H1 (cell line): Measurements from ENCODE around the gene WDR75. TPM values are rescaled to one million over a fixed set of nuclear protein-coding genes. Genes with fewer than 3 reads are reported as not detected.

Experiments used
- CTCF ChIA-PET: fragments of 300-600 bp; sonication (Branson Sonifier 250); formaldehyde crosslinking; loops from one replicate; lab custom pipeline; 2021; ENCODE audit not compliant: partially characterized antibody; lab: Charles Lee
- POLR2A ChIA-PET: fragments of 300-600 bp; sonication (Branson Sonifier 250); formaldehyde crosslinking; loops from one replicate; lab custom pipeline; 2021; ENCODE audit warnings: inconsistent platforms; ENCODE audit not compliant: partially characterized antibody; lab: Charles Lee
- DNase-seq, 2 experiments: peaks; one replicate each; pipeline versions ENCODE4 v3.0.0 to v3.0.0-alpha.2; 2010 to 2022; ENCODE audit warnings: low spot score in 2 of 2, low read depth in 1 of 2, mixed read lengths in 1 of 2
- FAIRE-seq: peaks from 2 replicates; lab custom pipeline; 2011; peaks lifted over from hg19 to GRCh38; lab: Jason Lieb, UNC
- H2AFZ ChIP-seq: 2 replicates; pipeline ENCODE4 v1.8.1; 2012; ENCODE audit warnings: low read length, inconsistent platforms
- H2AK5ac ChIP-seq: 2 replicates; pipeline ENCODE4 v1.6.1; 2013; ENCODE audit warnings: low read depth, low read length
- H2BK120ac ChIP-seq: replicated peaks from 2 replicates; pipeline ENCODE3; 2013; ENCODE audit warnings: low read depth, low read length, inconsistent platforms
- H2BK12ac ChIP-seq: 2 replicates; pipeline ENCODE4 v1.6.1; 2013; ENCODE audit warnings: low read depth, low read length
- H2BK15ac ChIP-seq: 2 replicates; pipeline ENCODE4 v1.6.1; 2013; ENCODE audit warnings: low read length
- H2BK20ac ChIP-seq: 2 replicates; pipeline ENCODE4 v1.6.1; 2013; ENCODE audit warnings: low read length
- H2BK5ac ChIP-seq: 2 replicates; pipeline ENCODE4 v1.6.1; 2013; ENCODE audit warnings: low read depth, low read length
- H3K14ac ChIP-seq: 2 replicates; pipeline ENCODE4 v1.6.1; 2013; ENCODE audit warnings: inconsistent platforms; ENCODE audit not compliant: insufficient read length
- H3K18ac ChIP-seq: 2 replicates; pipeline ENCODE4 v1.6.1; 2013; ENCODE audit warnings: low read length; ENCODE audit errors: extremely low read depth
- H3K23ac ChIP-seq: 2 replicates; pipeline ENCODE4 v1.6.1; 2013; ENCODE audit warnings: inconsistent platforms; ENCODE audit not compliant: insufficient read length
- H3K23me2 ChIP-seq: 2 replicates; pipeline ENCODE4 v1.6.1; 2013; ENCODE audit warnings: low read depth, low read length
- H3K27ac ChIP-seq: 2 replicates; pipeline ENCODE4 v1.6.1; 2011; ENCODE audit warnings: low read depth, low read length, inconsistent platforms
- H3K27me3 ChIP-seq, 4 experiments: replicated peaks in 1 of 4; 1 replicate in 1 of 4; 2 replicates in 3 of 4; pipeline versions ENCODE4 v1.6.1 to v1.8.1; 2011 to 2013; ENCODE audit warnings: low read length in 3 of 4, mild to moderate bottlenecking in 3 of 4, inconsistent platforms in 2 of 4, mixed read lengths in 2 of 4, moderate library complexity in 1 of 4; ENCODE audit not compliant: control insufficient read depth in 3 of 4, insufficient read depth in 3 of 4; ENCODE audit errors: extremely low read depth in 1 of 4
- H3K36me3 ChIP-seq, 4 experiments: 2 replicates each; pipeline versions ENCODE4 v1.6.1 to v1.8.1; 2011 to 2013; ENCODE audit warnings: mild to moderate bottlenecking in 4 of 4, low read length in 3 of 4, moderate library complexity in 2 of 4, control low read depth in 1 of 4, inconsistent platforms in 1 of 4; ENCODE audit not compliant: insufficient read depth in 4 of 4, control insufficient read depth in 2 of 4
- H3K4ac ChIP-seq: replicated peaks from 2 replicates; pipeline ENCODE3; 2013; ENCODE audit warnings: low read length, low read depth, mixed read lengths, inconsistent platforms; ENCODE audit not compliant: insufficient read length
- H3K4me1 ChIP-seq, 4 experiments: replicated peaks in 1 of 4; 1 replicate in 1 of 4; 2 replicates in 3 of 4; pipeline versions ENCODE4 v1.6.1 to v1.8.1; 2011 to 2013; ENCODE audit warnings: low read length in 3 of 4, inconsistent platforms in 2 of 4, mixed read lengths in 1 of 4; ENCODE audit not compliant: insufficient read depth in 4 of 4, control insufficient read depth in 3 of 4
- H3K4me2 ChIP-seq, 2 experiments: 2 replicates each; pipeline versions ENCODE4 v1.6.1 to v1.8.1; 2011 to 2013; ENCODE audit warnings: low read depth in 2 of 2, low read length in 2 of 2, control low read depth in 1 of 2, inconsistent platforms in 1 of 2, mild to moderate bottlenecking in 1 of 2; ENCODE audit not compliant: insufficient read depth in 1 of 2
- H3K4me3 ChIP-seq, 4 experiments: fragments of 200-600, 300-600 bp in 1 of 4; sonication (generic), shearing (Covaris generic), sonication (Bioruptor Twin) in 1 of 4; 2 replicates each; pipeline versions ENCODE4 v1.5.1 to v1.8.1; 2011 to 2016; ENCODE audit warnings: low read length in 4 of 4, low read depth in 3 of 4, control low read depth in 2 of 4, inconsistent platforms in 2 of 4, mild to moderate bottlenecking in 2 of 4, mixed read lengths in 1 of 4, moderate library complexity in 1 of 4; ENCODE audit not compliant: insufficient read depth in 2 of 4; ENCODE audit errors: extremely low read depth in 1 of 4
- H3K56ac ChIP-seq: replicated peaks from 2 replicates; pipeline ENCODE3; 2013; ENCODE audit warnings: low read depth, mild to moderate bottlenecking, mixed read lengths, low read length, inconsistent platforms; ENCODE audit not compliant: insufficient read length
- H3K79me1 ChIP-seq: 2 replicates; pipeline ENCODE4 v1.6.1; 2013; ENCODE audit warnings: low read depth, low read length, control low read depth
- H3K79me2 ChIP-seq, 2 experiments: 2 replicates each; pipeline versions ENCODE4 v1.6.1 to v1.8.1; 2012 to 2013; ENCODE audit warnings: low read length in 2 of 2, mild to moderate bottlenecking in 2 of 2, inconsistent platforms in 1 of 2; ENCODE audit not compliant: insufficient read depth in 2 of 2, control insufficient read depth in 1 of 2
- H3K9ac ChIP-seq, 4 experiments: replicated peaks in 1 of 4; 1 replicate in 1 of 4; 2 replicates in 3 of 4; pipeline versions ENCODE4 v1.6.1 to v1.8.1; 2011 to 2013; ENCODE audit warnings: low read depth in 3 of 4, low read length in 3 of 4, control low read depth in 2 of 4, mild to moderate bottlenecking in 2 of 4, moderate library complexity in 2 of 4, inconsistent platforms in 1 of 4; ENCODE audit errors: extremely low read depth in 1 of 4
- H3K9me3 ChIP-seq, 2 experiments: 2 replicates each; pipeline versions ENCODE4 v1.6.1 to v1.8.1; 2012 to 2013; ENCODE audit warnings: mild to moderate bottlenecking in 2 of 2, moderate library complexity in 2 of 2, control low read depth in 1 of 2, inconsistent platforms in 1 of 2, low read depth in 1 of 2, low read length in 1 of 2, mixed read lengths in 1 of 2; ENCODE audit not compliant: insufficient read depth in 2 of 2
- H4K20me1 ChIP-seq, 2 experiments: replicated peaks in 1 of 2; 2 replicates each; pipeline versions ENCODE3 to v1.8.1; 2011 to 2013; ENCODE audit warnings: inconsistent platforms in 2 of 2, low read length in 2 of 2, mild to moderate bottlenecking in 1 of 2; ENCODE audit not compliant: insufficient read depth in 2 of 2, control insufficient read depth in 1 of 2
- H4K5ac ChIP-seq: 2 replicates; pipeline ENCODE4 v1.6.1; 2013; ENCODE audit warnings: low read length, low read depth, mixed read lengths, inconsistent platforms; ENCODE audit not compliant: insufficient read length
- H4K8ac ChIP-seq: 2 replicates; pipeline ENCODE4 v1.8.0; 2013; ENCODE audit warnings: mild to moderate bottlenecking, moderate library complexity, low read length, inconsistent platforms; ENCODE audit not compliant: insufficient read depth; ENCODE audit errors: extremely low read depth
- H4K91ac ChIP-seq: replicated peaks from 2 replicates; pipeline ENCODE3; 2013; ENCODE audit warnings: low read length, mixed read lengths, inconsistent platforms; ENCODE audit not compliant: insufficient read length
- JUND ChIP-seq: IDR thresholded peaks from 2 replicates; pipeline ENCODE4 v1.6.1; 2011; ENCODE audit warnings: mild to moderate bottlenecking, improper control_type of control experiment, low read length
- KDM4A ChIP-seq: IDR thresholded peaks from one replicate; pipeline ENCODE4 v1.7.1; 2012; ENCODE audit warnings: low read depth, mild to moderate bottlenecking, moderate library complexity, low read length, inconsistent platforms; ENCODE audit not compliant: severe bottlenecking
- KDM5A ChIP-seq: fragments of 200-600 bp; IDR thresholded peaks from 2 replicates; pipeline ENCODE4 v1.7.1; 2012; ENCODE audit warnings: mild to moderate bottlenecking, low read length, inconsistent platforms, mixed read lengths
- RAD21 ChIP-seq, 2 experiments: IDR thresholded peaks in 1 of 2; conservative IDR thresholded peaks in 1 of 2; 2 replicates each; pipeline ENCODE4 v1.6.1; 2011; ENCODE audit warnings: low read depth in 2 of 2, low read length in 2 of 2, improper control_type of control experiment in 1 of 2, inconsistent platforms in 1 of 2, mild to moderate bottlenecking in 1 of 2, moderate library complexity in 1 of 2
- SUZ12 ChIP-seq: fragments of 200-600 bp; sonication (generic); IDR thresholded peaks from 2 replicates; pipeline ENCODE4 v1.6.1; 2012; ENCODE audit warnings: mild to moderate bottlenecking, inconsistent platforms, low read length, moderate library complexity, mixed read lengths
- WGBS, 2 experiments: shearing (Covaris generic) in 1 of 2; methylation state at CpG; one replicate each; pipeline versions ENCODE4 v1.1.6 to v1.1.7; 2013 to 2015; ENCODE audit warnings: low lambda C conversion rate in 2 of 2, mixed read lengths in 2 of 2, inconsistent platforms in 1 of 2, low coverage in 1 of 2, missing lambda C conversion rate in 1 of 2; ENCODE audit not compliant: insufficient replicate concordance in 2 of 2, insufficient coverage in 1 of 2, insufficient read length in 1 of 2; ENCODE audit errors: extremely low coverage in 1 of 2, missing lambda C conversion rate in 1 of 2; 5-methylcytosine and 5-hydroxymethylcytosine counted together
- polyA plus RNA-seq, 7 experiments: library from polyadenylated mRNA; depleted of rRNA in 3 of 7; stranded (reverse) in 5 of 7; unstranded in 2 of 7; fragments of >200 nt in 5 of 7; fragments of 200-250 nt in 2 of 7; gene quantifications; 1 replicate in 5 of 7; 2 replicates in 1 of 7; 4 replicates in 1 of 7; pipeline versions ENCODE4 v1.2.1 to v1.2.3, GENCODE V29; 2011 to 2013; ENCODE audit warnings: missing spikeins in 2 of 7, mixed read lengths in 2 of 7
- total RNA-seq: library from RNA; stranded (reverse); fragmentation: NEBNext Ultra II Directional; extraction: Animal tissue kit (Norgen Biotek cat#: 25700); gene quantifications from 2 replicates; pipeline ENCODE4 v1.2.1, GENCODE V29; 2021

The WDR75 gene
- total and polyA plus RNA-seq, 2 of the 8 experiments (the other 6 are each of a cell fraction or from before 2014, with no cell fraction given) = 26.9 to 77.1 TPM

GRCh38 chr2:189502714-189503113, 61.4 kb downstream of the WDR75 start:
- no peaks in the 10 kb centered on the region for H3K79me2 ChIP-seq
- no peak overlapping the region for H2BK15ac ChIP-seq
- ChIA-PET CTCF (interaction anchor here (1.8 kb wide), 1 partner anchor 11 kb away, joined by 4 read pairs; no protein-coding TSS in a partner anchor), POLR2A (no interaction called here)
- no peak overlapping the region for H2BK12ac ChIP-seq
- H3K9ac ChIP-seq = no peak overlapping the region
- H2BK20ac ChIP-seq = no peak overlapping the region
- H3K79me1 ChIP-seq = no peaks in the 10 kb centered on the region
- 100% methylated on average over 2 of the region's 2 CpGs; no CpG with 5 or more reads in 1 of the 2 experiments for WGBS, 2 experiments
- no peak overlapping the region for H3K4me2 ChIP-seq
- FAIRE-seq (no peak), DNase-seq (no peak)
- H3K23ac ChIP-seq = no peak overlapping the region
- H3K27me3 ChIP-seq = no peaks in the 10 kb centered on the region
- H3K56ac ChIP-seq = no peak overlapping the region
- no peak overlapping the region for H2BK120ac ChIP-seq
- no peak overlapping the region for H3K4ac ChIP-seq
- H3K4me3 ChIP-seq = no peak overlapping the region
- H3K36me3 ChIP-seq = no peaks in the 10 kb centered on the region
- no peak overlapping the region for H4K8ac ChIP-seq
- H4K5ac ChIP-seq = no peak overlapping the region
- no peak overlapping the region for H2AK5ac ChIP-seq
- no peaks in the 10 kb centered on the region for H3K4me1 ChIP-seq
- H4K20me1 ChIP-seq = no peaks in the 10 kb centered on the region
- H3K9me3 ChIP-seq = no peaks in the 10 kb centered on the region
- no peak overlapping the region for H3K18ac ChIP-seq
- no peak overlapping the region for H3K27ac ChIP-seq
- TF ChIP-seq KDM5A (no peak), JUND (no peak), KDM4A (no peak), SUZ12 (no peak), RAD21 (IDR thresholded peaks at IDR 0.05 in 1 of 2, conservative IDR thresholded peaks at IDR 0.05 in 1 of 2; ENCODE audit: low read depth in 2 of 2, low read length in 2 of 2) (no peak)
- no peak overlapping the region for H2AFZ ChIP-seq
- no peak overlapping the region for H3K14ac ChIP-seq
- no peak overlapping the region for H4K91ac ChIP-seq
- H2BK5ac ChIP-seq = no peak overlapping the region
- no peaks in the 10 kb centered on the region for H3K23me2 ChIP-seq
